T-cell (primary cell): ENCODE results near the gene MS4A3. TPM values are rescaled to one million over a fixed set of nuclear protein-coding genes. Genes with fewer than 3 reads are reported as not detected.
"Not testable (repeated sequence)": the region's sequence is repeated elsewhere in the genome, so short reads cannot be mapped to it uniquely, and the experiment has no call there.

Experiments
- ATAC-seq, 4 experiments: fragments of 200-7000 bp in 3 of 4; fragments of 150-1000 bp in 1 of 4; cut with Tn5 transposase; replicated peaks in 1 of 4; 1 replicate in 3 of 4; 2 replicates in 1 of 4; pipeline ENCODE4 v1.10.0; 2021; ENCODE audit warnings: moderate library complexity in 3 of 4, mild to moderate bottlenecking in 2 of 4, moderate number of reproducible peaks in 1 of 4
- CTCF ChIA-PET, 2 donors: fragments of 300-600 bp; sonication (Branson Sonifier 250); formaldehyde crosslinking; loops; one replicate each; lab custom pipeline; 2022; ENCODE audit warnings: antibody characterized with exemption in 2 of 2; lab: Charles Lee
- POLR2A ChIA-PET, 2 donors: fragments of 300-600 bp; sonication (Branson Sonifier 250); formaldehyde crosslinking; loops; one replicate each; lab custom pipeline; 2022; ENCODE audit warnings: antibody characterized with exemption in 2 of 2; lab: Charles Lee
- DNase-seq, 35 experiments: peaks; one replicate each; pipeline versions ENCODE4 v3.0.0 to v3.0.0-alpha.2; 2013 to 2023
- H3K27ac ChIP-seq: one replicate; pipeline ENCODE4 v1.5.1; 2013; ENCODE audit warnings: low read length
- H3K27me3 ChIP-seq, 2 experiments: replicated peaks in 1 of 2; 1 replicate in 1 of 2; 2 replicates in 1 of 2; pipeline versions ENCODE4 v1.6.1 to v1.7.0; 2013; ENCODE audit warnings: low read length in 1 of 2, mixed read lengths in 1 of 2; ENCODE audit not compliant: control insufficient read depth in 2 of 2, insufficient read depth in 2 of 2; ENCODE audit errors: extremely low read depth in 1 of 2
- H3K36me3 ChIP-seq, 2 donors: 1 replicate in 1 of 2; 2 replicates in 1 of 2; pipeline versions ENCODE4 v1.6.1 to v1.7.0; 2013; ENCODE audit warnings: low read length in 1 of 2; ENCODE audit not compliant: control insufficient read depth in 2 of 2, insufficient read depth in 1 of 2; ENCODE audit errors: extremely low read depth in 1 of 2
- H3K4me1 ChIP-seq, 2 experiments: 1 replicate in 1 of 2; 2 replicates in 1 of 2; pipeline versions ENCODE4 v1.6.1 to v1.7.0; 2013; ENCODE audit warnings: low read length in 2 of 2, mixed read lengths in 1 of 2; ENCODE audit not compliant: insufficient read depth in 2 of 2, control insufficient read depth in 1 of 2; ENCODE audit errors: extremely low read depth in 1 of 2
- H3K4me3 ChIP-seq, 2 donors: 1 replicate in 1 of 2; 2 replicates in 1 of 2; pipeline versions ENCODE4 v1.5.1 to v1.7.0; 2013; ENCODE audit warnings: mild to moderate bottlenecking in 2 of 2, low read length in 1 of 2, moderate library complexity in 1 of 2; ENCODE audit not compliant: control insufficient read depth in 1 of 2; ENCODE audit errors: extremely low read depth in 1 of 2
- H3K9me3 ChIP-seq: 2 replicates; pipeline ENCODE4 v1.7.0; 2013
- H3K27ac Mint-ChIP-seq, 2 donors: one replicate each; pipeline ENCODE4 v1.8.0; 2020 to 2021; ENCODE audit warnings: mild to moderate bottlenecking in 2 of 2, mixed read lengths in 2 of 2
- H3K27me3 Mint-ChIP-seq, 2 donors: one replicate each; pipeline ENCODE4 v1.8.0; 2021 to 2022; ENCODE audit warnings: mixed read lengths in 2 of 2
- H3K36me3 Mint-ChIP-seq: one replicate; pipeline ENCODE4 v1.8.0; 2021; ENCODE audit warnings: mixed read lengths
- H3K4me1 Mint-ChIP-seq, 3 donors: one replicate each; pipeline ENCODE4 v1.8.0; 2020 to 2022; ENCODE audit warnings: mixed read lengths in 3 of 3, mild to moderate bottlenecking in 1 of 3
- H3K4me3 Mint-ChIP-seq, 3 donors: one replicate each; pipeline ENCODE4 v1.8.0; 2020 to 2022; ENCODE audit warnings: mild to moderate bottlenecking in 3 of 3, mixed read lengths in 3 of 3, moderate library complexity in 3 of 3
- H3K9me3 Mint-ChIP-seq, 3 donors: one replicate each; pipeline ENCODE4 v1.8.0; 2020 to 2022; ENCODE audit warnings: mixed read lengths in 3 of 3
- WGBS: methylation state at CpG from one replicate; pipeline ENCODE4 v1.1.5; 2013; ENCODE audit warnings: missing lambda C conversion rate; ENCODE audit not compliant: insufficient coverage; 5-methylcytosine and 5-hydroxymethylcytosine counted together
- total RNA-seq, 35 experiments: library from RNA in 6 of 35; stranded (reverse) in 6 of 35; fragments of 120-200 nt in 1 of 35; gene quantifications; one replicate each; pipeline versions ENCODE4 v1.2.1 to v1.2.4 and lab custom pipeline; 2013 to 2026

Gene MS4A3
- total RNA-seq, 5 donors from 2014 or later (not counting 1 experiment from before 2014, with no cell fraction given), result 0.40 to 0.44 (median 0.43) TPM; not detected in 2

DNA sequence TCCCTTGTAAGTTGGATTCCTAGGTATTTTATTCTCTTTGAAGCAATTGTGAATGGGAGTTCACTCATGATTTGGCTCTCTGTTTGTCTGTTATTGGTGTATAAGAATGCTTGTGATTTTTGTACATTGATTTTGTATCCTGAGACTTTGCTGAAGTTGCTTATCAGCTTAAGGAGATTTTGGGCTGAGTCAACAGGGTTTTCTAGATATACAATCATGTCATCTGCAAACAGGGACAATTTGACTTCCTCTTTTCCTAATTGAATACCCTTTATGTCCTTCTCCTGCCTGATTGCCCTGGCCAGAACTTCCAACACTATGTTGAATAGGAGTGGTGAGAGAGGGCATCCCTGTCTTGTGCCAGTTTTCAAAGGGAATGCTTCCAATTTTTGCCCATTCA lies 6.0 kb upstream of the MS4A3 start:
- H3K27me3 ChIP-seq, H3K27ac ChIP-seq, H3K9me3 Mint-ChIP-seq, CTCF ChIA-PET, H3K36me3 ChIP-seq, H3K4me3 ChIP-seq, H3K4me1 ChIP-seq, H3K4me1 Mint-ChIP-seq, ATAC-seq, POLR2A ChIA-PET, DNase-seq, H3K27ac Mint-ChIP-seq, H3K4me3 Mint-ChIP-seq, H3K9me3 ChIP-seq, H3K36me3 Mint-ChIP-seq, H3K27me3 Mint-ChIP-seq: not testable (repeated sequence)

- H3K9me3 ChIP-seq, ATAC-seq, H3K4me3 ChIP-seq, H3K27ac ChIP-seq, H3K4me1 ChIP-seq, H3K36me3 ChIP-seq, H3K9me3 Mint-ChIP-seq, H3K27me3 Mint-ChIP-seq, H3K4me1 Mint-ChIP-seq, H3K27me3 ChIP-seq, POLR2A ChIA-PET, H3K4me3 Mint-ChIP-seq, CTCF ChIA-PET, H3K27ac Mint-ChIP-seq, DNase-seq, H3K36me3 Mint-ChIP-seq: not testable (repeated sequence)
- no CpG with 5 or more reads among the region's 3 CpGs for WGBS
Measured at GRCh38 chr11:60050839-60051238, 5.6 kb upstream of the MS4A3 start.

DNA sequence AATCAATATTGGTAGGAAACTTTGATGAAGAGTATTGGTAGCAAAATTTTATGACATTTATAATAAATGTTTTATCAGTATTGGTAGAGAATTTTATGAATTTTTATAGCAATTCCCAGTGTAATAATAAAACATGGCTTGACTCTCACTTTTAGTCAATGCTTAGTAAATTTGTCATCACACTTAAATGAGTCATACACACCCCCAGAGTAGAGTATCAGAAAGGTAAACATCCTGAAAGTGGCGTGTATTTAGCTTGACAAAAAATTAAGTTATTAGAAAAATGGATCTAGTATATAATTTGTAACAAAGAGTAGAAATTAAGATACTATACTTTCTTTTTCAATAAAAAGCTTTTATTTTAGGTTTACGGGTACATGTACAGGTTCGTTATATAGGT lies 2.6 kb downstream of the MS4A3 start:
- H3K27me3 ChIP-seq, result no peaks in the 10 kb centered on the region
- H3K9me3 ChIP-seq, result no peaks in the 10 kb centered on the region
- Mint-ChIP-seq H3K9me3 (peaks cover 0 to 3% (median 0%) of the 10 kb centered on the region in 3 donors), H3K4me1 (no peaks in the 10 kb centered on the region), H3K27ac (no peak overlapping the region), H3K4me3 (no peak overlapping the region), H3K36me3 (no peaks in the 10 kb centered on the region), H3K27me3 (peaks cover 0 to 5% of the 10 kb centered on the region in 2 donors)
- no peak for DNase-seq
- H3K27ac ChIP-seq, result no peak overlapping the region
- ChIA-PET POLR2A (no interaction called here), CTCF (no interaction called here)
- H3K4me3 ChIP-seq, result no peak overlapping the region
- H3K4me1 ChIP-seq, result no peaks in the 10 kb centered on the region
- H3K36me3 ChIP-seq, result no peaks in the 10 kb centered on the region
- no peak for ATAC-seq
- no CpG with 5 or more reads among the region's 3 CpGs for WGBS

- no CpG with 5 or more reads among the region's 4 CpGs for WGBS
- H3K36me3 ChIP-seq, result no peaks in the 10 kb centered on the region
- H3K4me1 Mint-ChIP-seq, result no peaks in the 10 kb centered on the region
- H3K4me1 ChIP-seq, result no peaks in the 10 kb centered on the region
- no peak overlapping the region for H3K27ac ChIP-seq
- peaks cover 0 to 5% of the 10 kb centered on the region in 2 donors for H3K27me3 Mint-ChIP-seq
- H3K9me3 Mint-ChIP-seq, result peaks cover 0 to 3% (median 0%) of the 10 kb centered on the region in 3 donors
- H3K4me3 Mint-ChIP-seq, result no peak overlapping the region
- ChIA-PET POLR2A (no interaction called here), CTCF (no interaction called here)
- no peak overlapping the region for H3K27ac Mint-ChIP-seq
- ATAC-seq, result no peak
- H3K4me3 ChIP-seq, result no peak overlapping the region
- H3K27me3 ChIP-seq, result no peaks in the 10 kb centered on the region
- DNase-seq, result no peak
- no peaks in the 10 kb centered on the region for H3K36me3 Mint-ChIP-seq
- no peaks in the 10 kb centered on the region for H3K9me3 ChIP-seq
Measured at GRCh38 chr11:60059521-60060240, 3.2 kb downstream of the MS4A3 start.

DNA sequence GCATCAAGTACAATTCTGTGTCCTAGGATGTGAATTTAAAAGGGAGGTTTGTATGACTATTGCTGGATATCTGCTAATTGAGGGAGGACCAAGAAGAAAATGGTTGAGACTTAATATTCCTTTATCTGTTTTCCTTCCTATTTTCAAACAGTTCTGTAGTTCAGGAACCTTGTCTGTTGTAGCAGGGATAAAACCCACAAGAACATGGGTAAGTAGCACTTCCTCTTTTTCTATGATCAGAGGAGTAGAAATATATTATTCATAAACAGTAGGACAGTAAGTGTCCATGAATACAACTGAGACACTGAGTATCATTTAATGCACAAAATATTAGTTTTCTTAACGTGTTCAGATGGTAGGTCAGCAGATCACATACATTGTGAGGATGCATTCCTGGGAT lies 7.6 kb downstream of the MS4A3 start:
- Mint-ChIP-seq H3K27me3 (peaks cover 0 to 2% of the 10 kb centered on the region in 2 donors), H3K4me3 (no peak overlapping the region), H3K4me1 (no peaks in the 10 kb centered on the region), H3K36me3 (no peaks in the 10 kb centered on the region), H3K27ac (no peak overlapping the region), H3K9me3 (peaks cover 0 to 3% (median 0%) of the 10 kb centered on the region in 3 donors)
- Histone ChIP-seq H3K4me1 (no peaks in the 10 kb centered on the region), H3K4me3 (no peak overlapping the region), H3K36me3 (no peaks in the 10 kb centered on the region), H3K27ac (no peak overlapping the region), H3K9me3 (no peaks in the 10 kb centered on the region), H3K27me3 (no peaks in the 10 kb centered on the region)
- DNase-seq, result no peak
- WGBS, result no CpG with 5 or more reads among the region's 1 CpG
- POLR2A ChIA-PET, result no interaction called here
- no peak for ATAC-seq
- CTCF ChIA-PET, result no interaction called here

DNA sequence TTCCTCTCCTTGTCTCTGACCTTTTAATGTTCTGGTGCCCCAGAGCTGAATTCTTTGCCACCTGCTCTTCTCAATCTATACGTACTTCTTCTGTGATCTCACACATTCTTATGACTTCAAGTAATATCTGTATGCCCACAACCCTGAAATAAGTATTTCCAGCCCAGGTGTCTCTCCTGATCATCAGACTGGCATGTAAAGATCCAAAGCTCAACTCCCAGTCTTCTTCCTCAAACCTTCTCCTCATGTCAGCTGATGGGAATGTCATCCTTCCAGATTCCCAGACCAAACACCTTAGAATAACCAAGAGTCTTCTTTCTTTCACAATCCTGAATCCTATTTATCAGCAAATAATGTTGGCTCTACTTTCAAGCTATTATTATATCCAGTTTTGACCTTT lies 9.3 kb downstream of the MS4A3 start:
- DNase-seq, result no peak
- Histone ChIP-seq H3K27ac (no peak overlapping the region), H3K36me3 (no peaks in the 10 kb centered on the region), H3K27me3 (no peaks in the 10 kb centered on the region), H3K4me3 (no peak overlapping the region), H3K4me1 (no peaks in the 10 kb centered on the region), H3K9me3 (no peaks in the 10 kb centered on the region)
- Mint-ChIP-seq H3K9me3 (no peaks in the 10 kb centered on the region), H3K36me3 (no peaks in the 10 kb centered on the region), H3K4me3 (no peak overlapping the region), H3K27ac (no peak overlapping the region), H3K27me3 (peaks cover 2 to 8% of the 10 kb centered on the region in 2 donors), H3K4me1 (no peaks in the 10 kb centered on the region)
- WGBS, result 80% methylated on average over 1 of the region's 1 CpG
- POLR2A ChIA-PET, result no interaction called here
- CTCF ChIA-PET, result no interaction called here
- no peak for ATAC-seq

GRCh38 chr11:60069450-60069849 lies 13.0 kb downstream of the MS4A3 start:
- H3K9me3 Mint-ChIP-seq, result no peaks in the 10 kb centered on the region
- no peak overlapping the region for H3K4me3 Mint-ChIP-seq
- Histone ChIP-seq H3K9me3 (no peaks in the 10 kb centered on the region), H3K36me3 (no peaks in the 10 kb centered on the region), H3K4me1 (no peaks in the 10 kb centered on the region), H3K27me3 (no peaks in the 10 kb centered on the region), H3K4me3 (no peak overlapping the region), H3K27ac (no peak overlapping the region)
- ATAC-seq, result no peak
- CTCF ChIA-PET, result no interaction called here
- POLR2A ChIA-PET, result no interaction called here
- peaks cover 0 to 8% of the 10 kb centered on the region in 2 donors for H3K27me3 Mint-ChIP-seq
- H3K4me1 Mint-ChIP-seq, result no peaks in the 10 kb centered on the region
- no peak overlapping the region for H3K27ac Mint-ChIP-seq
- DNase-seq, result no peak
- no peaks in the 10 kb centered on the region for H3K36me3 Mint-ChIP-seq
- WGBS, result no CpG with 5 or more reads among the region's 2 CpGs
